CD8-positive, alpha-beta memory T cell (primary cell): Measurements from ENCODE around the gene LPAR6. TPM values are rescaled to one million over a fixed set of nuclear protein-coding genes. Genes with fewer than 3 reads are reported as not detected.
"Not testable (repeated sequence)": the region's sequence is repeated elsewhere in the genome, so short reads cannot be mapped to it uniquely, and the experiment has no call there.

Experiments
- CTCF ChIA-PET: fragments of 350-600 bp; sonication (Branson Sonifier 250); formaldehyde crosslinking; loops from one replicate; lab custom pipeline; 2021; ENCODE audit warnings: antibody characterized with exemption; lab: Charles Lee
- POLR2A ChIA-PET: fragments of 350-600 bp; sonication (Branson Sonifier 250); formaldehyde crosslinking; loops from one replicate; lab custom pipeline; 2021; ENCODE audit warnings: antibody characterized with exemption; lab: Charles Lee
- DNase-seq, 5 donors: peaks; one replicate each; pipeline versions ENCODE4 v3.0.0 to v3.0.0-alpha.2; 2020 to 2022; ENCODE audit warnings: mixed read lengths in 1 of 5
- H3K27ac ChIP-seq: one replicate; pipeline ENCODE4 v1.7.0; 2013; ENCODE audit warnings: low read depth, mild to moderate bottlenecking, low read length, moderate library complexity
- H3K27me3 ChIP-seq: 2 replicates; pipeline ENCODE4 v1.7.0; 2013; ENCODE audit warnings: low read length, mild to moderate bottlenecking; ENCODE audit not compliant: insufficient read depth, poor library complexity, severe bottlenecking
- H3K36me3 ChIP-seq: 2 replicates; pipeline ENCODE4 v1.7.0; 2013; ENCODE audit warnings: mild to moderate bottlenecking, low read length, moderate library complexity; ENCODE audit not compliant: insufficient read depth
- H3K4me1 ChIP-seq: 2 replicates; pipeline ENCODE4 v1.7.0; 2013; ENCODE audit warnings: mild to moderate bottlenecking, low read length, moderate library complexity; ENCODE audit not compliant: insufficient read depth
- H3K4me3 ChIP-seq: 2 replicates; pipeline ENCODE4 v1.7.0; 2013; ENCODE audit warnings: mild to moderate bottlenecking, low read length
- H3K9me3 ChIP-seq: 2 replicates; pipeline ENCODE4 v1.7.0; 2013; ENCODE audit warnings: mild to moderate bottlenecking, low read length
- H3K27ac Mint-ChIP-seq, 8 donors: one replicate each; pipeline ENCODE4 v1.8.0; 2020 to 2021; ENCODE audit warnings: mixed read lengths in 8 of 8, mild to moderate bottlenecking in 6 of 8, inconsistent platforms in 3 of 8, moderate library complexity in 3 of 8
- H3K27me3 Mint-ChIP-seq, 2 donors: one replicate each; pipeline ENCODE4 v1.8.0; 2020 to 2021; ENCODE audit warnings: mixed read lengths in 2 of 2, mild to moderate bottlenecking in 1 of 2, moderate library complexity in 1 of 2
- H3K36me3 Mint-ChIP-seq, 3 donors: one replicate each; pipeline ENCODE4 v1.8.0; 2020 to 2021; ENCODE audit warnings: mixed read lengths in 3 of 3, inconsistent platforms in 1 of 3, mild to moderate bottlenecking in 1 of 3
- H3K4me1 Mint-ChIP-seq, 3 donors: one replicate each; pipeline ENCODE4 v1.8.0; 2020 to 2021; ENCODE audit warnings: mixed read lengths in 3 of 3, inconsistent platforms in 1 of 3, mild to moderate bottlenecking in 1 of 3
- H3K4me3 Mint-ChIP-seq, 7 donors: one replicate each; pipeline ENCODE4 v1.8.0; 2020 to 2021; ENCODE audit warnings: mixed read lengths in 7 of 7, mild to moderate bottlenecking in 6 of 7, moderate library complexity in 4 of 7, inconsistent platforms in 2 of 7
- H3K9me3 Mint-ChIP-seq, 5 donors: one replicate each; pipeline ENCODE4 v1.8.0; 2020 to 2022; ENCODE audit warnings: mixed read lengths in 5 of 5, mild to moderate bottlenecking in 3 of 5, moderate library complexity in 2 of 5, inconsistent platforms in 1 of 5
- polyA plus RNA-seq: library from polyadenylated mRNA; unstranded; fragments of 300-500 nt; fragmentation: Illumina TruSeq; gene quantifications from one replicate; pipeline ENCODE4 v1.2.3, GENCODE V29; 2021
- total RNA-seq, 2 experiments: library from RNA; stranded (reverse); gene quantifications; one replicate each; pipeline ENCODE4 v1.2.3, GENCODE V29; 2021

LPAR6 gene
- total and polyA plus RNA-seq, 3 experiments from 2014 or later: 7.9 to 34.2 (median 8.8) TPM

DNA sequence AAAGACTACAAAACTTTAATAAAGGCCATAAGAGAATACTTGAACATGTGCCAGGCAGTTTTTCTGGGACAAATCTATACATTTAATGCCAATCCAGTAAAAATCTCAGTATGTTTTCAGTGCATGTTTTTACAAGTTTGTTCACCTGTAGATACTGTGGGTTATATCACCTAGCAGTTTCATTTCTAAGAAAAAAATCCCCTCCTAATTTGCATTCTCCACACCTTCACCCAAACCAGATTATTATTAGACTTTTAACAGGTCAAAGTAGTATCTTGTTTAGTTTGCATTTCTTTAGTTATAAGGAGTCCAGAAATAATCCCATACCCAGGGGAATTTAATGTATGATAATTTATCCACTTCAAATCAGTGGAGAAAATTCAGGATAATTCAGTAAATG is 17.0 kb upstream of the LPAR6 start:
- POLR2A ChIA-PET: interaction anchor here (0.6 kb wide), 1 partner anchor 103 kb away, joined by 3 read pairs; the partner anchor contains the start of gene RCBTB2
- Mint-ChIP-seq H3K4me3 (no peak overlapping the region), H3K36me3 (peaks cover 4 to 8% (median 6%) of the 10 kb centered on the region in 3 donors), H3K9me3 (peaks cover 0 to 2% (median 0%) of the 10 kb centered on the region in 5 donors), H3K27ac (peak overlapping the region in 2 of 8 donors; percentile 17 to 54), H3K4me1 (peaks cover 20 to 50% (median 40%) of the 10 kb centered on the region in 3 donors), H3K27me3 (no peaks in the 10 kb centered on the region)
- Histone ChIP-seq H3K36me3 (no peaks in the 10 kb centered on the region), H3K27ac (no peak overlapping the region), H3K4me3 (no peak overlapping the region), H3K9me3 (no peaks in the 10 kb centered on the region), H3K4me1 (peaks cover 13% of the 10 kb centered on the region), H3K27me3 (no peaks in the 10 kb centered on the region)
- no peak for DNase-seq
- CTCF ChIA-PET: no interaction called here

DNA sequence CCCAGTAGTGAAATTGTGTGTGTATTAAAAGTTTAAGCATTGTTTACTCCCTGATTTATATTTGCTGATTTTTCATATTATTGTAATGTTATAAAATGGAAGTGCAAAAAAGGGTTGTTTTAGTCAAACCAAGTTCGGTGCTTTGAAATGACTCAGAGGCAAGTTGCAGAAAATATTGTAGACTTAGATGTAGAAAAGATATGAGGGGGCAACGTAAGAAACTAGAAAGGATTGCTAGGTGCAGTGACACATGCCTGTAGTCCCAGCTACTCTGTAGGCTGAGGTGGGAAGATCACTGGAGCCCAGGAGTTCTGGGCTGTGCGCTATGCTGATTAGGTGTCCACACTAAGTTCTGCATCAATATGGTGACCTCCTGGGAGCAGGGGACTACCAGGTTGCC is 16.1 kb upstream of the LPAR6 start:
- Histone ChIP-seq H3K36me3 (no peaks in the 10 kb centered on the region), H3K4me3 (no peak overlapping the region), H3K27me3 (no peaks in the 10 kb centered on the region), H3K27ac (no peak overlapping the region), H3K4me1 (peaks cover 13% of the 10 kb centered on the region), H3K9me3 (no peaks in the 10 kb centered on the region)
- Mint-ChIP-seq H3K9me3 (peaks cover 0 to 2% (median 0%) of the 10 kb centered on the region in 5 donors), H3K36me3 (peaks cover 2 to 4% (median 4%) of the 10 kb centered on the region in 3 donors), H3K27me3 (no peaks in the 10 kb centered on the region), H3K4me3 (no peak overlapping the region), H3K27ac (peak overlapping the region in 2 of 8 donors; percentile 81 to 85), H3K4me1 (peaks cover 20 to 46% (median 44%) of the 10 kb centered on the region in 3 donors)
- ChIA-PET POLR2A (no interaction called here), CTCF (interaction anchor here (1.2 kb wide), 1 partner anchor 151 kb away, joined by 3 read pairs; no protein-coding TSS in a partner anchor)
- DNase-seq: no peak

- H3K4me3 ChIP-seq, H3K36me3 ChIP-seq, H3K9me3 ChIP-seq, H3K4me1 ChIP-seq, H3K27ac ChIP-seq, H3K4me3 Mint-ChIP-seq, H3K9me3 Mint-ChIP-seq, H3K27me3 ChIP-seq, CTCF ChIA-PET, POLR2A ChIA-PET, H3K27me3 Mint-ChIP-seq, DNase-seq, H3K36me3 Mint-ChIP-seq: not testable (repeated sequence)
- peaks cover 17 to 39% (median 37%) of the 10 kb centered on the region in 3 donors for H3K4me1 Mint-ChIP-seq
- peak overlapping the region in 2 of 8 donors; percentile 75 to 81 for H3K27ac Mint-ChIP-seq
Measured at GRCh38 chr13:48426755-48427298, 13.9 kb upstream of the LPAR6 start.

DNA sequence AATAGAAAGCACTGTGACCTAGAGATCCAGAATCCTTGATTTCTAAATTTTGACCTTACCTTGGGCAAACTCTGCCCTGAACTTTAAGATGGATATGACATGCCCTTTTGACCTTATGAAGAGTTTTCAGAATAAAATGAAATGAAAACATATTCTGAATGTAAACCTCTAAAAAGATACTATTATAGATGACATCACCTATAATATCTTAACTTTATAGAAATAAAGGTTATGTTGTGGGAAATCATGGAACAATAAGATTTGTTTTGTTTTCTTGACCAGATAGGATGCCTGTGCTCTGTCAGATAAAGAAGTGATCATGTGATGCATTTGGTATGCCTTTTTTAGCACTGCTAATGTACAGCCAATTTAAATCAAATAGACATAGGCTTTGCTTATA is 13.1 kb upstream of the LPAR6 start:
- H3K4me3 ChIP-seq: no peak overlapping the region
- peaks cover 0 to 2% (median 0%) of the 10 kb centered on the region in 5 donors for H3K9me3 Mint-ChIP-seq
- ChIA-PET POLR2A (no interaction called here), CTCF (no interaction called here)
- H3K4me1 ChIP-seq: no peaks in the 10 kb centered on the region
- no peaks in the 10 kb centered on the region for H3K9me3 ChIP-seq
- H3K4me1 Mint-ChIP-seq: peaks cover 12 to 32% (median 29%) of the 10 kb centered on the region in 3 donors
- H3K4me3 Mint-ChIP-seq: no peak overlapping the region
- no peaks in the 10 kb centered on the region for H3K36me3 ChIP-seq
- no peaks in the 10 kb centered on the region for H3K27me3 Mint-ChIP-seq
- peak overlapping the region in 1 of 8 donors; percentile 81 for H3K27ac Mint-ChIP-seq
- H3K27ac ChIP-seq: no peak overlapping the region
- no peak for DNase-seq
- peaks cover 2 to 12% (median 4%) of the 10 kb centered on the region in 3 donors for H3K36me3 Mint-ChIP-seq
- no peaks in the 10 kb centered on the region for H3K27me3 ChIP-seq

DNA sequence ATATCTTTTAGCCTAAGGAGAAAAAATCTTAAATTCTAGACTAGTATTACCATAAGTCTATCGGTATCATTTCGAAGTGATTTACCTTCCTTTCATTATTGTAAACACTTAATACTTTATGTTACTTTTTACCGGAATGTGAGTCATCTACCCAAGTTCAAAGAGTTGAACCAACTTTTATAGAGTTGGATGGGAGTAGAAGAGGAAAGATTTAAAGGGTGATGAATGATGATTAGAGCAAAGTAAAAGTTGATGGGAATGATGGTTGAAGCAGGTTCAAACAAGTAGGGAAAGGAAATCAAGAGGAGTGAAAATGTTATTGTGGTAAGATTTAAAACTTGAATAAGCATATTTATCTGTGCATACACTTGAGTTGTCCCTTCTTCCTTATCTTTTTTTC is 11.3 kb upstream of the LPAR6 start:
- H3K36me3 Mint-ChIP-seq: peaks cover 4 to 24% (median 4%) of the 10 kb centered on the region in 3 donors
- CTCF ChIA-PET: no interaction called here

GRCh38 chr13:48422003-48422402 is 9.1 kb upstream of the LPAR6 start:
- CTCF ChIA-PET, H3K36me3 ChIP-seq, POLR2A ChIA-PET, H3K4me3 Mint-ChIP-seq, H3K4me3 ChIP-seq, H3K9me3 ChIP-seq, DNase-seq, H3K9me3 Mint-ChIP-seq, H3K27me3 ChIP-seq, H3K27ac ChIP-seq, H3K27me3 Mint-ChIP-seq, H3K4me1 ChIP-seq, H3K27ac Mint-ChIP-seq: not testable (repeated sequence)
- Mint-ChIP-seq H3K36me3 (peaks cover 4 to 24% (median 14%) of the 10 kb centered on the region in 3 donors), H3K4me1 (peaks cover 2 to 11% (median 11%) of the 10 kb centered on the region in 3 donors)

More for the DNA sequence above, 11.3 kb upstream of the LPAR6 start:
- peak overlapping the region in 2 of 8 donors; percentile 23 to 25 for H3K27ac Mint-ChIP-seq
- no peaks in the 10 kb centered on the region for H3K27me3 Mint-ChIP-seq
- no peak overlapping the region for H3K4me3 Mint-ChIP-seq
- peaks cover 6 to 20% (median 19%) of the 10 kb centered on the region in 3 donors for H3K4me1 Mint-ChIP-seq
- Histone ChIP-seq H3K27ac (no peak overlapping the region), H3K4me3 (no peak overlapping the region), H3K9me3 (no peaks in the 10 kb centered on the region), H3K4me1 (no peaks in the 10 kb centered on the region), H3K36me3 (no peaks in the 10 kb centered on the region), H3K27me3 (no peaks in the 10 kb centered on the region)
- no peak for DNase-seq
- H3K9me3 Mint-ChIP-seq: peaks cover 0 to 2% (median 0%) of the 10 kb centered on the region in 5 donors
- POLR2A ChIA-PET: no interaction called here

- no peak overlapping the region for H3K27ac ChIP-seq
- no peaks in the 10 kb centered on the region for H3K9me3 ChIP-seq
- H3K27me3 ChIP-seq: no peaks in the 10 kb centered on the region
- Mint-ChIP-seq H3K4me1 (peaks cover 24 to 35% (median 32%) of the 10 kb centered on the region in 3 donors), H3K27ac (peak overlapping the region in 6 of 8 donors; percentile 29 to 99 (median 72)), H3K4me3 (peak overlapping the region; percentile 62 to 91 (median 77)), H3K36me3 (peaks cover 3 to 34% (median 7%) of the 10 kb centered on the region in 3 donors), H3K9me3 (peaks cover 0 to 2% (median 0%) of the 10 kb centered on the region in 5 donors), H3K27me3 (no peaks in the 10 kb centered on the region)
- peaks cover 14% of the 10 kb centered on the region for H3K4me1 ChIP-seq
- no peak for DNase-seq
- H3K36me3 ChIP-seq: no peaks in the 10 kb centered on the region
- no peak overlapping the region for H3K4me3 ChIP-seq
- POLR2A ChIA-PET: interaction anchor here (0.7 kb wide), 1 partner anchor 18 kb away, joined by 3 read pairs; no protein-coding TSS in a partner anchor
- CTCF ChIA-PET: no interaction called here
Measured at GRCh38 chr13:48415516-48415915, 2.6 kb upstream of the LPAR6 start.

- DNase-seq: no peak
- H3K4me3 ChIP-seq: no peak overlapping the region
- ChIA-PET POLR2A (interaction anchor here (0.7 to 1.0 kb wide), 2 partner anchors 17 to 319 kb away, joined by 3 read pairs; partner anchors contain the start of gene MED4), CTCF (no interaction called here)
- Mint-ChIP-seq H3K4me1 (peaks cover 32 to 45% (median 42%) of the 10 kb centered on the region in 3 donors), H3K27ac (peak overlapping the region in 6 of 8 donors; percentile 18 to 99 (median 63)), H3K27me3 (no peaks in the 10 kb centered on the region), H3K36me3 (peaks cover 0 to 39% (median 4%) of the 10 kb centered on the region in 3 donors), H3K9me3 (peaks cover 0 to 2% (median 0%) of the 10 kb centered on the region in 5 donors), H3K4me3 (peak overlapping the region; percentile 62 to 91 (median 77))
- H3K27ac ChIP-seq: no peak overlapping the region
- H3K27me3 ChIP-seq: no peaks in the 10 kb centered on the region
- H3K36me3 ChIP-seq: no peaks in the 10 kb centered on the region
- peaks cover 19% of the 10 kb centered on the region for H3K4me1 ChIP-seq
- H3K9me3 ChIP-seq: no peaks in the 10 kb centered on the region
Measured at GRCh38 chr13:48414501-48414900, 1.6 kb upstream of the LPAR6 start.
